Measurements from ENCODE around the gene ACOT4.
"Not testable (repeated sequence)": the region's sequence is repeated elsewhere in the genome, so short reads cannot be mapped to it uniquely, and the experiment has no call there.

Gene ACOT4

GRCh38 chr14:73630009-73630780 is 38.5 kb downstream of the ACOT4 start:
- in situ Hi-C loops (cut with MboI; ENCODE audit: low sequenced_read_pairs): no loop called here

DNA sequence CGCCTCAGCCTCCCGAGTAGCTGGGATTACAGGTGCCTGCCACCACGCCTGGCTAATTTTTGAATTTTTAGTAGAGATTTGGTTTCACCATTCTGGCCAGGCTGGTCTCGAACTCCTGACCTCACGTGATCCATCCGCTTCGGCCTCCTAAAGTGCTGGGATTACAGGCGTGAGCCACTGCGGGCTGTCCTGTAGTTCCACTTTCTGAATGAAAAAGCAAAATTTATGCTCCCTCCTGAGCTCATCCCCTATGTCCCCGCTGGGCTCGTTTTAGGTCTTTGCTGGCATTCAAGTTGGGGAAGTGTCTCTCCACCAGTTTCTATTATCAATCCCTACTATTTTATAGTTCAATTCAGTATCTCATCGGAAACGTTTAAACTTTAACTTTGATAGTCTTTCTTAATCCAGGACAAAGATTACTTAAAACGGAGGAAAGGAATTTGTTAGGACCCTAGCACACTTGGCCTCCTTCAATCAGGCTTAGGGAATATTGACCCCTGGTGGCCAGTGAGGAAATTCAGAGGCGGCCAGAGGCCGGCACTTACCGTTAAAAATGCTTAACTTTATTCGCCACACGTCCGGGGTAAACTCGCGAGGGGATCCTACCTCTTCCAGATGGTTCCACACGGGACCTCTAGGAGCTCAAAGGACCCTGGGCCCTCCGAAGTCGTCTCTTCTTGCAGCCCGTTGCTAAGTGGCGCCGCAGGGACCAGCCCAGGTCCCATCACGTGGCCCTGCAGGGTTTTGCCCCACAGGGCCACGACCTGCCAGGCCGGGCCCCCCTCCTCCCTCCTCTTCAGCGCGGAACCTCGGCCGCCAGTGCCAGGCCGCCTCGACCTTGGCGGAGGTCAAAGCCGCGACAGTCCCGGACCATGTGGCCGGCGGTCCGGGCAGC is 41.7 kb downstream of the ACOT4 start:
- in situ Hi-C loops (cut with MboI; ENCODE audit: low sequenced_read_pairs): no loop called here

GRCh38 chr14:73634011-73634833 is 42.5 kb downstream of the ACOT4 start:
- in situ Hi-C loops (cut with MboI; ENCODE audit: low sequenced_read_pairs): no loop called here

- in situ Hi-C loops (cut with MboI; ENCODE audit: low sequenced_read_pairs): not testable (repeated sequence)
Measured at GRCh38 chr14:73636355-73636754, 44.7 kb downstream of the ACOT4 start.

DNA sequence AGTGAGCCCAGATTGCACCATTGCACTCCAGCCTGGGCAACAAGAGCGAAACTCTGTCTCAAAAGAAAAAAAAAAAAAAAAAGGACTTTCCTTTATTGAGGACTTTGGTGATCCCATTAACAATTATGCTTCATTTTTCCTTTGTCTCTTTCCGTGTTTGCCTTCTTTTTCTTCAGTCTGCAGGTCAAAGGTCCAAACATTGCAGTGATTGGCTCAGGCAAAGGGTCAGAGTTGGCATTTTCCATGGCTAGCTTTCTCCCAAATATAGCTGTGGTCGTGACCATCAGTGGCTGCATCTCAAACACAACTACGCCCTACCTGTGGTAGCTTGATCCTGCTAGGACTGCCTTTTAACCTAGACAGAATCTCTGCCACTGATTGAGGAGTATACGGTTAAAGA is 46.2 kb downstream of the ACOT4 start:
- in situ Hi-C loops (cut with MboI; ENCODE audit: low sequenced_read_pairs): no loop called here

DNA sequence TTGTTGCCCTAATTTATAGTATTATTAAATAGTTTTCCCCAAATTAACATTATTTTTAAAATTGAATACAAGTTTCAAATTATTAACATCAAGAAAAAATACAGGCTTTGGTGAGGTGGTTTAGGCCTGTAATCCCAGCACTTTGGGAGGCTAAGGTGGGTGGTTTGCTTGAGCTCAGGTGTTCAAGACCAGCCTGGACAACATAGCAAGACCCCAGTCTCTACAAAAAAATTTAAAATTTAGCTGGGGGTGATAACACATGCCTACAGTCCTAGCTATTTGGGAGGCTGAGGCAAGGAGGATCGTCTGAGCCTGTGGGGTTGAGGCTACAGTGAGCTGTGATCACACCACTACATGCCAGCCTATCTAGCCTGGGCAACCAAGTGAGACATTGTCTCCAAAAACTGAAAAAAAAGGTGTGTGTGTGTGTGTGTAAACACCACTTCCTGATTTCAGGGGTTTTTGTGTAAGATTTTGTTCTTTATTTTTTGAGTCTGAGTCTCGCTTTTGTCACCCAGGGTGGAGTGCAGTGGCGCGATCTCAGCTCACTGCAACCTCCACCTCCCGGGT is 49.2 kb downstream of the ACOT4 start:
- in situ Hi-C loops (cut with MboI; ENCODE audit: low sequenced_read_pairs): no loop called here

- in situ Hi-C loops (cut with MboI; ENCODE audit: low sequenced_read_pairs): no loop called here
Measured at GRCh38 chr14:73644531-73645247, 53.0 kb downstream of the ACOT4 start, which contains the start of gene DNAL1. Gene DNAL1 (plus strand): TSS chr14:73644986. CDS start chr14:73645040, 54 bp downstream.

GRCh38 chr14:73645248-73645610 is 53.6 kb downstream of the ACOT4 start:
- in situ Hi-C loops (cut with MboI; ENCODE audit: low sequenced_read_pairs): no loop called here
